Keratinocyte (primary cell): ENCODE data around the gene OVOL1.

Experiments used
- EZH2 ChIP-seq: IDR thresholded peaks from one replicate; pipeline ENCODE4 v1.6.1; 2012; ENCODE audit warnings: inconsistent platforms, mild to moderate bottlenecking, low read length, moderate library complexity
- TF ChIP-seq, protein P1 (sequence below), 3 experiments: IDR thresholded peaks in 1 of 3; conservative IDR thresholded peaks in 1 of 3; optimal IDR thresholded peaks in 1 of 3; 2 replicates in 2 of 3; 3 replicates in 1 of 3; pipeline versions ENCODE3 to v1.5.1; 2011; ENCODE audit warnings: low read length in 3 of 3, mild to moderate bottlenecking in 3 of 3, moderate library complexity in 2 of 3, control low read depth in 1 of 3, inconsistent platforms in 1 of 3; ENCODE audit not compliant: insufficient read depth in 2 of 3; ENCODE audit errors: extremely low read depth in 1 of 3

DNA sequence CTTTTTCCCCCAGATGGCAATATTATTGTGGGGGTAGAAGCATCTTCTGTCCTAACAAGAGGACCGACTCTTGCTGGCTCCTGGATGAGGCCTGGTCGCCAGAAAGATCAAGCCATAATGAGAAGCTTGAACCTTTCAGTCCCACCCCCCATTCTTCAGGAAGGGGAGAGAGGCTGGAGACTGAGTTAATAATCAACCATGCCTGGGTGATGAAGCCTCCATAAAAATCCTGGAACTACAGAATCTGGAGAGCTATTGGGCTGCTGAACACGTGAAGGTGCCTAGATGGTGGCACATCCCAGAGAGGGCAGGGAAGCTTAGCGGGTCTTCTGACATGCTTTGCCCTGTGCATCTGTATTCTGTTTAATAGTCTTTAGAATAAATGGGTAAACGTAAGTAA lies 22.4 kb upstream of the OVOL1 start:
- TF ChIP-seq, protein P1, sequence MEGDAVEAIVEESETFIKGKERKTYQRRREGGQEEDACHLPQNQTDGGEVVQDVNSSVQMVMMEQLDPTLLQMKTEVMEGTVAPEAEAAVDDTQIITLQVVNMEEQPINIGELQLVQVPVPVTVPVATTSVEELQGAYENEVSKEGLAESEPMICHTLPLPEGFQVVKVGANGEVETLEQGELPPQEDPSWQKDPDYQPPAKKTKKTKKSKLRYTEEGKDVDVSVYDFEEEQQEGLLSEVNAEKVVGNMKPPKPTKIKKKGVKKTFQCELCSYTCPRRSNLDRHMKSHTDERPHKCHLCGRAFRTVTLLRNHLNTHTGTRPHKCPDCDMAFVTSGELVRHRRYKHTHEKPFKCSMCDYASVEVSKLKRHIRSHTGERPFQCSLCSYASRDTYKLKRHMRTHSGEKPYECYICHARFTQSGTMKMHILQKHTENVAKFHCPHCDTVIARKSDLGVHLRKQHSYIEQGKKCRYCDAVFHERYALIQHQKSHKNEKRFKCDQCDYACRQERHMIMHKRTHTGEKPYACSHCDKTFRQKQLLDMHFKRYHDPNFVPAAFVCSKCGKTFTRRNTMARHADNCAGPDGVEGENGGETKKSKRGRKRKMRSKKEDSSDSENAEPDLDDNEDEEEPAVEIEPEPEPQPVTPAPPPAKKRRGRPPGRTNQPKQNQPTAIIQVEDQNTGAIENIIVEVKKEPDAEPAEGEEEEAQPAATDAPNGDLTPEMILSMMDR (optimal IDR thresholded peaks at IDR 0.05 in 1 of 3, IDR thresholded peaks at IDR 0.05 in 1 of 3, conservative IDR thresholded peaks at IDR 0.05 in 1 of 3; ENCODE audit: extremely low read depth in 1 of 3, insufficient read depth in 2 of 3, low read length in 3 of 3): no peak
- no peak for TF ChIP-seq EZH2
